PC-9 (cell line): ENCODE measurements around the gene ZNF385B. TPM values are rescaled to one million over a fixed set of nuclear protein-coding genes. Genes with fewer than 3 reads are reported as not detected.
"Not testable (repeated sequence)": the region's sequence is repeated elsewhere in the genome, so short reads cannot be mapped to it uniquely, and the experiment has no call there.

Source experiments
- BruUV-seq: library from RNA; stranded (reverse); fragments of 400-500 nt; replicated peaks from 2 replicates; lab custom pipeline; 2021; lab: Mats Ljungman, UMichigan
- CTCF ChIA-PET: fragments of 300-600 bp; sonication (Branson Sonifier 250); formaldehyde crosslinking; loops from one replicate; lab custom pipeline; 2022; ENCODE audit warnings: antibody characterized with exemption; lab: Charles Lee
- POLR2A ChIA-PET: fragments of 300-600 bp; sonication (Branson Sonifier 250); formaldehyde crosslinking; loops from one replicate; lab custom pipeline; 2022; ENCODE audit warnings: antibody characterized with exemption; ENCODE audit not compliant: unreplicated experiment; lab: Charles Lee
- DNase-seq, 2 experiments: peaks; one replicate each; pipeline versions ENCODE4 v3.0.0 to v3.0.0-alpha.2; 2015 to 2022; ENCODE audit warnings: mixed read lengths in 1 of 2
- H2AFZ ChIP-seq: fragments of 200-600 bp; sonication (generic); 2 replicates; pipeline ENCODE4 v1.8.1; 2017; ENCODE audit warnings: antibody characterized with exemption
- H3F3A ChIP-seq: fragments of 200-600 bp; sonication (generic); 2 replicates; pipeline ENCODE4 v1.8.1; 2017; ENCODE audit warnings: antibody characterized with exemption, mild to moderate bottlenecking, low read depth; ENCODE audit not compliant: insufficient read depth
- H3K27ac ChIP-seq: fragments of 200-600 bp; sonication (generic); 2 replicates; pipeline ENCODE4 v1.6.1; 2016; ENCODE audit warnings: mixed run types
- H3K27me3 ChIP-seq: fragments of 200-600 bp; sonication (generic); 2 replicates; pipeline ENCODE4 v1.6.1; 2016; ENCODE audit warnings: low read depth, mixed run types; ENCODE audit not compliant: insufficient read depth
- H3K36me3 ChIP-seq: fragments of 200-600 bp; sonication (generic); 2 replicates; pipeline ENCODE4 v1.6.1; 2016; ENCODE audit warnings: low read depth, mixed run types
- H3K4me1 ChIP-seq: fragments of 200-600 bp; sonication (generic); replicated peaks from 2 replicates; pipeline ENCODE4 v1.6.1; 2016; ENCODE audit warnings: mixed run types; ENCODE audit not compliant: insufficient read depth
- H3K4me2 ChIP-seq: fragments of 200-600 bp; sonication (generic); 2 replicates; pipeline ENCODE4 v1.6.1; 2017; ENCODE audit warnings: mixed run types
- H3K4me3 ChIP-seq: fragments of 200-600 bp; sonication (generic); 2 replicates; pipeline ENCODE4 v1.6.1; 2016; ENCODE audit warnings: mixed run types
- H3K79me2 ChIP-seq: fragments of 200-600 bp; sonication (generic); 2 replicates; pipeline ENCODE4 v1.6.1; 2017; ENCODE audit warnings: low read depth, mixed run types
- H3K9me2 ChIP-seq: fragments of 200-600 bp; sonication (generic); 2 replicates; pipeline ENCODE4 v1.8.1; 2017; ENCODE audit warnings: mild to moderate bottlenecking; ENCODE audit not compliant: insufficient read depth
- H3K9me3 ChIP-seq: fragments of 200-600 bp; sonication (generic); 2 replicates; pipeline ENCODE4 v1.8.1; 2016; ENCODE audit warnings: low read depth; ENCODE audit not compliant: insufficient read depth
- H4K20me1 ChIP-seq: fragments of 200-600 bp; sonication (generic); 2 replicates; pipeline ENCODE4 v1.8.1; 2017; ENCODE audit not compliant: insufficient read depth
- EZH2 ChIP-seq: fragments of 200-600 bp; sonication (generic); IDR thresholded peaks from 2 replicates; pipeline ENCODE4 v1.8.0; 2017; ENCODE audit warnings: antibody characterized with exemption, low read depth
- intact Hi-C: fragments of 100-400 bp; cut with micrococcal nuclease; formaldehyde crosslinking; loops from one replicate; pipeline ENCODE4 v1.10.0; 2022; ENCODE audit not compliant: unreplicated experiment
- total RNA-seq: library from RNA; stranded (reverse); gene quantifications from 2 replicates; pipeline ENCODE4 v1.2.3, GENCODE V29; 2021
- TF ChIP-seq, protein P1 (sequence below): fragments of 200-600 bp; sonication (generic); conservative IDR thresholded peaks from 2 replicates; pipeline ENCODE4 v1.6.1; 2017; ENCODE audit warnings: mixed run types, antibody characterized with exemption, mild to moderate bottlenecking, moderate library complexity

Gene ZNF385B
- total RNA-seq, 1 experiment from 2014 or later, result 4.1 TPM

DNA sequence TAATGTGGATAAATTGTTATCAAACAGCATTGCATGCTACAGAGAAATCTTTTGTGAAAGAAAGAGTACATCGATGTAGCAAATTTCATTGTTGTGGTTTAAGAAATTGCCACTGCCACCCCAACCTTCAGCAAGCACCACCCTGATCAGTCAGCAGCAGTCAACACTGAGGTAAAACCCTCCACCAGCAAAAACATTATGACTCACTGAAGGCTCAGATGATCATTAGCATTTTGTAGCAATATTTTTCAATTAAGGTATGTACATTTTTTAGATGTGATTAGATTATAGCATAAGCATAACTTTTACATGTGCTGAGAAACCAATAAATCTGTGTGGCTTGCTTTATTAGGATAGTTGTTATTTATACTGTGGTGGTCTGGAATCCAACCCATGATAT lies 75.5 kb downstream of the ZNF385B start:
- Histone ChIP-seq H2AFZ (no peak overlapping the region), H3K9me3 (no peaks in the 10 kb centered on the region), H3K4me3 (no peak overlapping the region), H3K27ac (no peak overlapping the region), H3K9me2 (no peaks in the 10 kb centered on the region; the same call in 1 of the 2 replicates), H3K4me2 (no peak overlapping the region), H3K79me2 (no peaks in the 10 kb centered on the region), H3F3A (no peaks in the 10 kb centered on the region), H3K4me1 (no peaks in the 10 kb centered on the region), H4K20me1 (no peaks in the 10 kb centered on the region), H3K36me3 (no peaks in the 10 kb centered on the region), H3K27me3 (no peaks in the 10 kb centered on the region)
- POLR2A ChIA-PET, result no interaction called here
- intact Hi-C loops, result no loop called here
- no peak for TF ChIP-seq EZH2
- TF ChIP-seq, protein P1, sequence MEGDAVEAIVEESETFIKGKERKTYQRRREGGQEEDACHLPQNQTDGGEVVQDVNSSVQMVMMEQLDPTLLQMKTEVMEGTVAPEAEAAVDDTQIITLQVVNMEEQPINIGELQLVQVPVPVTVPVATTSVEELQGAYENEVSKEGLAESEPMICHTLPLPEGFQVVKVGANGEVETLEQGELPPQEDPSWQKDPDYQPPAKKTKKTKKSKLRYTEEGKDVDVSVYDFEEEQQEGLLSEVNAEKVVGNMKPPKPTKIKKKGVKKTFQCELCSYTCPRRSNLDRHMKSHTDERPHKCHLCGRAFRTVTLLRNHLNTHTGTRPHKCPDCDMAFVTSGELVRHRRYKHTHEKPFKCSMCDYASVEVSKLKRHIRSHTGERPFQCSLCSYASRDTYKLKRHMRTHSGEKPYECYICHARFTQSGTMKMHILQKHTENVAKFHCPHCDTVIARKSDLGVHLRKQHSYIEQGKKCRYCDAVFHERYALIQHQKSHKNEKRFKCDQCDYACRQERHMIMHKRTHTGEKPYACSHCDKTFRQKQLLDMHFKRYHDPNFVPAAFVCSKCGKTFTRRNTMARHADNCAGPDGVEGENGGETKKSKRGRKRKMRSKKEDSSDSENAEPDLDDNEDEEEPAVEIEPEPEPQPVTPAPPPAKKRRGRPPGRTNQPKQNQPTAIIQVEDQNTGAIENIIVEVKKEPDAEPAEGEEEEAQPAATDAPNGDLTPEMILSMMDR, result no peak
- CTCF ChIA-PET, result no interaction called here
- BruUV-seq, result no TSS peak
- DNase-seq, result no peak

DNA sequence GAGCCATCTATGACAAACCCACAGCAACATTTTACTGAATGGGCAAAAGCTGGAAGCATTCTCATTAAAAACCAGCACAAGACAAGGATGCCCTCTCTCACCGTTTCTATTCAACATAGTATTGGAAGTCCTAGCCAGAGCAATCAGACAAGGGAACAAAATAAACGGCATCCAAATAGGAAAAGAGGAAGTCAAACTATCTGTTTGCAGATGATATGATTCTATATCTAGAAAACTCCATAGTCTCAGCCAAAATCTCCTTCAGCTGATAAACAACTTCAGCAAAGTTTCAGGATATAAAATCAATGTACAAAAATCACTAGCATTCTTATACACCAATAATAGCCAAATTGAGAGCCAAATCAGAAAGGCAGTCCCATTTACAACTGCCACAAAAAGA lies 79.1 kb downstream of the ZNF385B start:
- H2AFZ ChIP-seq, intact Hi-C loops, H3K9me2 ChIP-seq, H4K20me1 ChIP-seq, H3K36me3 ChIP-seq, H3K4me3 ChIP-seq, POLR2A ChIA-PET, H3F3A ChIP-seq, H3K4me2 ChIP-seq, H3K9me3 ChIP-seq, CTCF ChIA-PET, H3K27ac ChIP-seq, H3K4me1 ChIP-seq, H3K27me3 ChIP-seq, DNase-seq, H3K79me2 ChIP-seq, BruUV-seq: not testable (repeated sequence)

DNA sequence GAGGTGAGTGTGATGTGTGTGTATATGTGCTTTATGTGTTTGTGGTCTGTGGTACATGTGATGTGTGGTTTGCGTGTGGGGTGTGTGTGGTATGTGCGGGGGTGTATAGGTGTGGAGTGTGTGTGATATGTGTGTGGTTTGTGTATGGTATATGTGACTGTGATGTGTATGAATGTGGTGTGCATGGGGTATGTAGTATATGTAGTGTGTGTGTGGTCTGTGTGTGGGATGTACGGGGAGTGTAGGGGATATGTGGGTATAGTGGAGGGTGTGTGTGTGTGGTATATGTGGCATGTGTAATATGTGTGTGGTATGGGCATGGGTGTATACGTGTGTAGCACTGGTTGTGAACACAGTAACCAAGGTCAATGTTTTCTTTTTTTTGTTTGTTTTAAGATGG lies 87.4 kb downstream of the ZNF385B start:
- Histone ChIP-seq H3K9me3 (no peaks in the 10 kb centered on the region), H4K20me1 (no peaks in the 10 kb centered on the region), H3K79me2 (no peaks in the 10 kb centered on the region), H3K27ac (no peak overlapping the region), H3K27me3 (no peaks in the 10 kb centered on the region), H3K4me1 (no peaks in the 10 kb centered on the region), H2AFZ (no peak overlapping the region), H3F3A (no peaks in the 10 kb centered on the region), H3K4me3 (no peak overlapping the region), H3K36me3 (no peaks in the 10 kb centered on the region), H3K4me2 (no peak overlapping the region), H3K9me2 (no peaks in the 10 kb centered on the region)
- intact Hi-C loops, result no loop called here
- CTCF ChIA-PET, result no interaction called here
- no peak for DNase-seq
- TF ChIP-seq, protein P1, result no peak
- TF ChIP-seq EZH2, result no peak
- POLR2A ChIA-PET, result no interaction called here
- BruUV-seq, result no TSS peak

DNA sequence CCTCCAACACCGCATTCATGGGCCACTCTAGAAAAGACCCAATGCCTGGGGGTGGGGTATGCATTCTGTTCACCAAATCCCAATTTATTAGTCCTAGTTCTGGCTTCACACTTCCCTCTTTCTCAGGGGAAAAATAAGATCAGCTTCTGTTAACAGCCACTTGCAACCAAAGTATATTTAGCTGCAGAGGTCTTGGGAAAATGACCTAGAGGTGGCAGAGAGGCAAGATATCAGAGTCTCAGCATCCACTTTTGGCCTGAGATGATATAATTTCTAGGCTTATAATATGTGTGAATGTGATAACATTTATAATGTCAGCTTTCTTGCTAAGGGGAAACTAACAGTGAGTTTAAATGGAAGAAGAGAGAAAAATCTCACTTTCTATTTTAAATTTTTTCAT lies 89.1 kb downstream of the ZNF385B start:
- H3K27ac ChIP-seq, result no peak overlapping the region
- BruUV-seq, result no TSS peak
- CTCF ChIA-PET, result no interaction called here

More for the DNA sequence above, 89.1 kb downstream of the ZNF385B start:
- intact Hi-C loops, result no loop called here
- H3F3A ChIP-seq, result no peaks in the 10 kb centered on the region
- POLR2A ChIA-PET, result interaction anchor here (0.6 kb wide), 1 partner anchor 933 kb away, joined by 7 read pairs; no protein-coding TSS in a partner anchor
- H3K9me2 ChIP-seq, result no peaks in the 10 kb centered on the region
- no peaks in the 10 kb centered on the region for H4K20me1 ChIP-seq
- no peak overlapping the region for H2AFZ ChIP-seq
- TF ChIP-seq, protein P1, result no peak
- TF ChIP-seq EZH2, result no peak
- no peak overlapping the region for H3K4me3 ChIP-seq
- H3K36me3 ChIP-seq, result no peaks in the 10 kb centered on the region
- H3K9me3 ChIP-seq, result no peaks in the 10 kb centered on the region
- H3K4me2 ChIP-seq, result no peak overlapping the region
- no peak for DNase-seq
- H3K27me3 ChIP-seq, result no peaks in the 10 kb centered on the region
- no peaks in the 10 kb centered on the region for H3K4me1 ChIP-seq
- no peaks in the 10 kb centered on the region for H3K79me2 ChIP-seq
